GM11168 (cell line): Measurements from ENCODE around the gene RBBP6.
"Not testable (repeated sequence)": the region's sequence is repeated elsewhere in the genome, so short reads cannot be mapped to it uniquely, and the experiment has no call there.

Experiments
- in situ Hi-C: fragments of 300-500 bp; cut with MboI; formaldehyde crosslinking; loops from one replicate; pipeline ENCODE4 v1.12.0; 2022; ENCODE audit warnings: low sequenced_read_pairs; ENCODE audit not compliant: unreplicated experiment

Gene RBBP6

GRCh38 chr16:24539295-24539849 is at the start of gene RBBP6:
RBBP6 (plus strand) TSS chr16:24539566; CDS start chr16:24540627, 1,061 bp downstream.
- in situ Hi-C loops: no loop called here

- in situ Hi-C loops: no loop called here
Observed at GRCh38 chr16:24490866-24491265, 48.5 kb upstream of the RBBP6 start.

GRCh38 chr16:24491731-24492130 is 47.6 kb upstream of the RBBP6 start:
- in situ Hi-C loops: no loop called here

- in situ Hi-C loops: no loop called here
Observed at GRCh38 chr16:24493821-24494220, 45.5 kb upstream of the RBBP6 start.

- in situ Hi-C loops: not testable (repeated sequence)
Observed at GRCh38 chr16:24495207-24495606, 44.2 kb upstream of the RBBP6 start.

- in situ Hi-C loops: no loop called here
Observed at GRCh38 chr16:24497440-24497839, 41.9 kb upstream of the RBBP6 start.

- in situ Hi-C loops: no loop called here
Observed at GRCh38 chr16:24499193-24499814, 40.1 kb upstream of the RBBP6 start.

- in situ Hi-C loops: loop anchor here (10.0 to 25.0 kb wide), 2 partner anchors 190 to 442 kb away; no protein-coding TSS in a partner anchor
Observed at GRCh38 chr16:24504472-24505345, 34.7 kb upstream of the RBBP6 start.

GRCh38 chr16:24505959-24506358 is 33.4 kb upstream of the RBBP6 start:
- in situ Hi-C loops: loop anchor here (10.0 to 25.0 kb wide), 2 partner anchors 191 to 444 kb away; no protein-coding TSS in a partner anchor

GRCh38 chr16:24507959-24508480 is 31.3 kb upstream of the RBBP6 start:
- in situ Hi-C loops: loop anchor here (10.0 to 25.0 kb wide), 2 partner anchors 193 to 446 kb away; no protein-coding TSS in a partner anchor

GRCh38 chr16:24508614-24509013 is 30.8 kb upstream of the RBBP6 start:
- in situ Hi-C loops: loop anchor here (10.0 to 25.0 kb wide), 2 partner anchors 194 to 446 kb away; no protein-coding TSS in a partner anchor

GRCh38 chr16:24509536-24509935 is 29.8 kb upstream of the RBBP6 start:
- in situ Hi-C loops: loop anchor here (10.0 to 25.0 kb wide), 2 partner anchors 195 to 447 kb away; no protein-coding TSS in a partner anchor

GRCh38 chr16:24511174-24511573 is 28.2 kb upstream of the RBBP6 start:
- in situ Hi-C loops: loop anchor here (25.0 kb wide), 1 partner anchor 449 kb away; no protein-coding TSS in a partner anchor

GRCh38 chr16:24511792-24512191 is 27.6 kb upstream of the RBBP6 start:
- in situ Hi-C loops: loop anchor here (25.0 kb wide), 1 partner anchor 449 kb away; no protein-coding TSS in a partner anchor

GRCh38 chr16:24514096-24514495 is 25.3 kb upstream of the RBBP6 start:
- in situ Hi-C loops: loop anchor here (25.0 kb wide), 1 partner anchor 452 kb away; no protein-coding TSS in a partner anchor

- in situ Hi-C loops: loop anchor here (25.0 kb wide), 1 partner anchor 453 kb away; no protein-coding TSS in a partner anchor
Observed at GRCh38 chr16:24515186-24515585, 24.2 kb upstream of the RBBP6 start.

GRCh38 chr16:24516900-24517669 is 22.3 kb upstream of the RBBP6 start:
- in situ Hi-C loops: loop anchor here (25.0 kb wide), 1 partner anchor 455 kb away; no protein-coding TSS in a partner anchor

- in situ Hi-C loops: loop anchor here (25.0 kb wide), 1 partner anchor 456 kb away; no protein-coding TSS in a partner anchor
Observed at GRCh38 chr16:24518498-24518897, 20.9 kb upstream of the RBBP6 start.

GRCh38 chr16:24520983-24521382 is 18.4 kb upstream of the RBBP6 start:
- in situ Hi-C loops: loop anchor here (25.0 kb wide), 1 partner anchor 459 kb away; no protein-coding TSS in a partner anchor
